GM19240 (cell line): ENCODE data around the gene SLC25A42.
A peak's percentile ranks its signal among the peaks of the same experiment; 100 is the strongest.
"Not testable (repeated sequence)": the region's sequence is repeated elsewhere in the genome, so short reads cannot be mapped to it uniquely, and the experiment has no call there.

Source experiments
- DNase-seq: peaks from one replicate; pipeline ENCODE4 v3.0.0; 2011; ENCODE audit warnings: low spot score; ENCODE audit not compliant: insufficient read length

Gene SLC25A42

DNA sequence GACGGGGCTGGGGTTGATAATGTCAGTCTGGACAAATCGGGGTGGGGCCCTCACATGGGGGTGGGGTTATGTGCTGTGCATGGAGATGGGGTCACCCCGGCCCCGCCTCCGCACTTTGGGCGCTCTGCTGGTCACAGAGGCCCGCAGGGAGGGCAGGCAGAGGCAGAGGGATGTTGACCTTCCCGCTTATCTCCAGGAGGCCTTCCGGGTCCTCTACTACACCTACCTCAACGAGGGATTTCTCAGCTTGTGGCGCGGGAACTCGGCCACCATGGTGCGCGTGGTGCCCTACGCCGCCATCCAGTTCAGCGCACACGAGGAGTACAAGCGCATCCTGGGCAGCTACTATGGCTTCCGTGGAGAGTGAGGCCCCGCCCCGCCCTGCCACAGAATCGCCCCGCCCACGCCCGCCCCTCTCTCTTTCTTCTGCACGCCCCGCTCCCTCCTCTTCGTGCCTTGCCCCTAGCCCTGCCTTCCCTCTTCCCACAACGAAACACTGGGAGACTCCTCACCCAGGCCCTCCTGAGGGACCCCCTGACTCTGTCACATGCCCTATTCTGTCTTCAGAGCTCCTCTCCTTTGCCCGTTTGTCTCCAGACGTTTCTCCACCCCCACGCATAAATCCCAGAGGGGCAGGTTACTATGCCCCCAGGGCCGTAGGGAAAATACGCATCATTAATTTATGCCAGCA lies 41.7 kb downstream of the SLC25A42 start:
- DNase-seq = no peak

DNA sequence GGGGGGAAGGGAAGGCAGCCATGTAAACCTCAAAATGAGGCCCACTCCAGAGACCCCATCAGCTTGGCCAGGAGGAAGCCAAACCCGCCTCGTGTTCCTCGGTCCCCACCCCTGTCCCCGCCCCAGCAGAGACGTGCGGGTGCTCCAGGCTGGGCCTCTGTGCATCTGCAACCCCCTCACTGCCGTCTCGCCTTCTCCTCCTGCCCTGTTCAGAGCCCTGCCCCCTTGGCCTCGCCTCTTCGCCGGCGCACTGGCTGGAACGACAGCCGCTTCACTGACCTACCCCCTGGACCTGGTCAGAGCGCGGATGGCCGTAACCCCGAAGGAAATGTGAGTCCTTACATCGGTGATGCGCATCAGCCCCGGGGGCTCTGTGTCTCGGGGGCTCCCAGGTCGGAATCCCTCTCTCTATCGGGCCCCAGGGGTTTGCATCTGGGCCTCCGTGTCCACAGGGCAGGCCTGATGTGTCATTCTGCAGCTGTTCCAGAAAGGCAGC lies 42.3 kb downstream of the SLC25A42 start:
- no peak for DNase-seq

DNA sequence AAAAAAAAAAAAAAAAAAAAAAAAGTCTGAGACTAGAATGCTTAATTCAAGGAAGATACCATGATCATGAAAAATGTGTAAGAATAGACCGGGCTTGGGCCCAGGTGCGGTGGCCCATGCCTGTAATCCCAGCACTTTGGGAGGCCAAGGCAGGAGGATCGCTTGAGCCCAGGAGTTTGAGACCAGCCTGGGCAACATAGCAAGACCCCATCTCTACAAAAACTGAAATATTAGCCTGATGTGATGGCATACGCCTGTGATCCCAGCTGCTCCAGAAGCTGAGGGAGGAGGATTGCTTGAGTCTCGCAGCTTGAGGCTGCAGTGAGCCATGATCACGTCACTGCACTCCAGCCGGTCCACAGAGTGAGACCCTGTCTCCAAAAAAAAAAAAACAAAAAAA lies 43.1 kb downstream of the SLC25A42 start:
- not testable (repeated sequence) for DNase-seq

DNA sequence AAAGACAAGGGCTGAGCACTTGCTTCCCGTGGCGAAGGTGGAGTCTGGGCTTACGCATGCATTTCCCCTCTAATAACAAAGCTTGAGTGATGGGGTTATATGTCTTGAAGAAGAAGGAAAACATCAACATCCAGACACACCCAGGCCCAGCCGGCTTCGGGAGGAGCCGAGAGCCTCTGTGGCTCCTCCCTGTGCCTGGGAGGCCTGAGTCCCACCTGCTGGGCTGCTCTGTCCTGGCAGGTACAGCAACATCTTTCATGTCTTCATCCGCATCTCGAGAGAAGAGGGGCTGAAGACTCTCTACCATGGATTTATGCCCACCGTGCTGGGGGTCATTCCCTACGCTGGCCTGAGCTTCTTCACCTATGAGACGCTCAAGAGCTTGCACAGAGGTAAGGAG lies 43.9 kb downstream of the SLC25A42 start:
- no peak for DNase-seq

DNA sequence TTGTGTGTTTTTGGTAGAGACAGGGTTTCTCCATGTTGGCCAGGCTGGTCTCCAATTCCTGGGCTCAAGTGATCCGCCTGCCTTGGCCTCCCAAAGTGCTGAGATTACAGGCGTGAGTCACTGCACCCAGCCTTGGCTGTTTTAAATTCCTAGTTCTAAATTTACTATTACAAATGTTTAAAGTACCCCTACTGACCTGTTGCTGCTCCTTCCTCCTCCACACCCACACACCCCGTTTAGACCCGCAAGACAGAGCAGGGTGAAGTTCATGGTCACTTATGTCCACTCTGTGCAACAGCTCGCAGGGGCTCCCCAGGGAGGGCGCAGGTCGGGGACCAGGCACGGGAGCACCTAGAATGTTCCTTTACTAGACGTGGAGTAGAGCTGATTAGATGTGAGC lies 45.8 kb downstream of the SLC25A42 start:
- DNase-seq = no peak

DNA sequence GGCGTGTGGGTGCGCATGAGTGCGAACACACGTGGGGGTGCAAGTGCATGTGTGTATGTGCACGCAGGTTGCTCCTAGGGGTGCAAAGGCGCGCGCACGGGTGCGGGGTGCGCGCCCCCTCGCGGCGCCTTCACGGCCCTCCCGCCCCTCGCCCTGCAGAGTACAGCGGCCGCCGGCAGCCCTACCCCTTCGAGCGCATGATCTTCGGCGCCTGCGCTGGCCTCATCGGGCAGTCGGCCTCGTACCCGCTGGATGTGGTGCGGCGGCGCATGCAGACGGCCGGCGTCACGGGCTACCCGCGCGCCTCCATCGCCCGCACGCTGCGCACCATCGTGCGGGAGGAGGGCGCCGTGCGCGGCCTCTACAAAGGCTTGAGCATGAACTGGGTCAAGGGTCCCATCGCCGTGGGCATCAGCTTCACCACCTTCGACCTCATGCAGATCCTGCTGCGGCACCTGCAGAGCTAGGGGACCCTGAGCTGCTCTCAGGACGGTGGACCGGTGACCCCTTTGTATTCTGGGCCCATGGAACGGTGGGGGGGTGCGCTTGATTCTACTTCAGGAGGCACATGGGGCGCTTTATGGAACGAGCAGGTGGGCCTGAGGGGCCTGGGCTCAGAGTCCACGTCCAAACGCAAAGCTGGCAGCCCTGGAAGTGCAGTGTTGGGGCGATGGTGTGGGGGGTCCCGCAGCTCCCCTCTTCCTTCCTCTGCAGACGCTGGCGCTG lies 46.8 kb downstream of the SLC25A42 start:
- no peak for DNase-seq

DNA sequence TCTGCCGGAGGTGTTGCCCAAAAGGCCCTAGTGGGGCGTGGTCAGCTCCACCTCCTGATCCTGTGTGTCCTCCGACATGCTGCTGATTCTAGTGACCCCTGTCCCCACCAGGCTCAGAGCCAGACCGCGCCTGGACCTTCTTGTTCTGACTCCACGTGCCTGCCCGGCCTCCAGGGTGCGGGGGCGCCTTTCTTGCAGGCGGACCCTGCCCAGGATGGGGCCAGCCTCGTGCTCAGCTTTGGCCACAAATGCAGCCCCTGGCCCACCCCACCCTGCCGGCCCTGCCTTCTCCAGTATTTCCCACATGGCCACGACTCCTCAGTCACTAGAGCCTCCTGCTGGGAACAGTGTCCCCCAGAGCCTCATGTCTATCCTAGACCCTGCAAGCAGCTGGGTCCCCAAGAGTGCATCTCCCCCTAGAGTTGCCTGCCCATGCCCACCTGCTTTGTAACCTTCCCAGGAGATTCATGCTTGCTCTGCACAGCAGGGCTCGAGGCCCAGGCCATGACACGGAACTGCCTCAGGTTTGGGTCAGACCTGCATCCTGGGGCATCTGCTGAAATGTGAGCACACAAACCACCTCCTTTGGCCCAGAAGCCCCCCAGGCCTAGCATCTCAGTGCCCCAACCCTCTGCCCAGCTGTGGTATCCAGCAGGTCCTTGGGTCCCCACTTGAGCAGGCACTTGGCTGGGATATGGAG lies 47.5 kb downstream of the SLC25A42 start:
- no peak for DNase-seq

DNA sequence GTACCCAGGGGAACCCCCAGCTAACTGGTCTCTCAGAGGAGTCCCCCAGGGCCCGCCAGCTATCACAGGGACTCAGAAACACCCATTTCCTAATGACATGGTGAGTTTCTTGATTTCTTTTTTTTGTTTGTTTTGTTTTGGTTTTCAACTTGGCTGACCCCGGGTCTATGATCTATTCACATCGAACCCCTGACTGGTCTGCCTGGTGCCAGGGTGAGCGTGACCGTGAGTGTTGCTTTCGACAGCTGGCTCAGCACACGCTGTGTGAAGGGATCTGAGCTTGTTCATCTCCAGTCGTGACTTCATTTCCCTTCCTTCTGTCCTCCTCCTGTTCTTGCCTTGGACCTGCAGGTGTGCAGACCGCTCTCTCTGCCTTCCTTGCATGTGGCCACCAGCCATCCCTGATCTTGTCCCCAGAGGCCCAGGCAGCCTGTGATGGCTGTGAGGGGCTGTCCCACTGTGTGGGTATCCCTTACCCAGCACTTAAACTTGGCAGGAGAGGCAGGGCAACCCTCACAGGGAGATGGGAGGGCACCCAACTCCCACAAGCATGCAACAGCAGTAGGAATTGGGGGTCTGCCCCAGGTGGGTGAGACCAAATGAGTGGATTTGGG lies 48.3 kb downstream of the SLC25A42 start:
- DNase-seq = no peak

DNA sequence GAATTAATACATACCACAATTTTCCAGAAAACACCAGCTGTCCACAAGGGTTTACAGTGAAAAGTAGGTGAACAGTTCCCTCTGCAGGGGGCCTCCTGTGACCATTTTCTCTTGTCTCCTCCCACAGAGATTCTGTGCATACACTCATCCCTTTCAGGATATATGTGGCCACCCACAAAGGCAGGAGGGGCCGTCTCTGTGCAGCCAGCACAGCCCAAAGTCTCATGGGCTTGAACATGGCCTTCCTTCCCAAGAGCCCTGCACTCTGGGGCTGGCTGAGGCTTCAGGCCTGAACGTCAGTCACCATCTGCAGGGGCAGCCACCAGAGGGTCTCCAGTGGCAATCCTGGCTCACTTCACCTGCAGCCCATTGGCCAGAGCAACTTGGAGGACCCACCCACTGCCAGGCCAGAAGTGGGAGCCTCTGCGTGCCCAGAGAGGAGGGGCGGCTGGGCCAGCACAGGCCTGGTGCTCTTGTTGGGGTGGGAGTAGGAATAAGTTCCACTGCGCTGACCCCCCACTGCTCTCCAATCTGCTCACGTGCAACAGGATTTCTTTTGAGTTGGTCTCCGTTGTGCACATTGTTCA lies 49.3 kb downstream of the SLC25A42 start:
- DNase-seq = no peak

DNA sequence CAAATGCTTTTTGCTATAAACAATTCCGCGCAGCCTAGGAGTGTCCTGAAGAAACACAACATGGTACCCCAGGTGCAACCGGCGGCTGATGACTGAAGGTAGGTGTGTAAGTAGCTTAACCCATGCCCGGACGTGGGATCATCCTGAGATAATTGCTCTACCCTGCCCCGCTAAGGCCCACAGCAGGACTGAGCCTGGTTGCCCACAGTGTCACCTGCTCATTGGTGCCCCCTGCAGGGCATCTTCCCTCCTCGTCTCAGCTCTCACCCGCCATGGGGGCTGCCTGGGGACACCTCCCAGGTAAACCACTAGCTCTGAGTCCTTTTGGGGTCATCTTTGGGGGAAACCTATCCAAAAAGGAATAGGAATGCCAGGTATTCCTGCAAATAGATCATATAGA lies 52.2 kb downstream of the SLC25A42 start:
- DNase-seq = peak; percentile 53

DNA sequence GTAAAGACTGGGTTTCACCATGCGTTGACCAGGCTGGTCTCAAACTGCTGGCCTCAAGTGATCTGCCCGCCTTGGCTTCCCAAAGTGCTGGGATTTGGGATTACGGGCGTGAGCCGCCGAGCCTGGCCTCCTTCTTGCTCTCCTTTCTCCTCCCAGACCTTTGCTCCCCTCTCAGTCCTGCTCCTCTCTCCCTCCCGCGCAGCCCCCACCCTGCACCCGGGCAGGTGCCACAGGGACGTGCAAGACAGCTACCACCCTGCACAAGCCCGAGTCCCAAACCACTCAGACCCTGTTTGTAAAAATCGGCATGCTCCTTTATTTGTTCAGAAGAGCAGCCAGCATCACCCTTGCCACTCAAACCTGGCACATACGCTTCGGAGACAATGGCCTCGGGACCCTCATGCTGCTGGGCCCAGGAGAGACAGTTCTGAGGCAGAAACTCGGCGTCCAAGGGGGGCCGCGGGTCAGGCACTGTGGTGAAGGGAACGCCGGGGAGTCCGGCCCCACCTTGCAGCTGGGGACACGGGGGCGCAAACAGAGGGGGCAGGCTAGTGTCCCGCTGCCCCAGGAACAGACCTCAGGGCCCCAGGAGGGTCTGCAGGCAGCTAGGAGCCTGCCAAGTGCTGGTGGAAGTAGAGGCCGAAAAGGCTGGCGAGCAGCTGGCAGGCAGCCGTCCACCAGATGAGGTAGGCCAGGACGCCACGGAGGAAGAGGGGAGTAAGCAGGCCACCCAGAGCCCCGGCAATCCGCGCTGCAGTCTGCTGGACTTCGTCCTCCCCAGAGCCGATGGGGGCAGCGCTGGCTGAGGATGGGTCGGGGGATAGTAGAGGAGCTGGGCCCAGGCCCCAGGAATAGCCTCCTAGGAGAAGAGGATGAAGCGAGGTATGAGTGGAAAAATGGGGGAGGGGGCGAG lies 55.8 kb downstream of the SLC25A42 start:
- DNase-seq = no peak

DNA sequence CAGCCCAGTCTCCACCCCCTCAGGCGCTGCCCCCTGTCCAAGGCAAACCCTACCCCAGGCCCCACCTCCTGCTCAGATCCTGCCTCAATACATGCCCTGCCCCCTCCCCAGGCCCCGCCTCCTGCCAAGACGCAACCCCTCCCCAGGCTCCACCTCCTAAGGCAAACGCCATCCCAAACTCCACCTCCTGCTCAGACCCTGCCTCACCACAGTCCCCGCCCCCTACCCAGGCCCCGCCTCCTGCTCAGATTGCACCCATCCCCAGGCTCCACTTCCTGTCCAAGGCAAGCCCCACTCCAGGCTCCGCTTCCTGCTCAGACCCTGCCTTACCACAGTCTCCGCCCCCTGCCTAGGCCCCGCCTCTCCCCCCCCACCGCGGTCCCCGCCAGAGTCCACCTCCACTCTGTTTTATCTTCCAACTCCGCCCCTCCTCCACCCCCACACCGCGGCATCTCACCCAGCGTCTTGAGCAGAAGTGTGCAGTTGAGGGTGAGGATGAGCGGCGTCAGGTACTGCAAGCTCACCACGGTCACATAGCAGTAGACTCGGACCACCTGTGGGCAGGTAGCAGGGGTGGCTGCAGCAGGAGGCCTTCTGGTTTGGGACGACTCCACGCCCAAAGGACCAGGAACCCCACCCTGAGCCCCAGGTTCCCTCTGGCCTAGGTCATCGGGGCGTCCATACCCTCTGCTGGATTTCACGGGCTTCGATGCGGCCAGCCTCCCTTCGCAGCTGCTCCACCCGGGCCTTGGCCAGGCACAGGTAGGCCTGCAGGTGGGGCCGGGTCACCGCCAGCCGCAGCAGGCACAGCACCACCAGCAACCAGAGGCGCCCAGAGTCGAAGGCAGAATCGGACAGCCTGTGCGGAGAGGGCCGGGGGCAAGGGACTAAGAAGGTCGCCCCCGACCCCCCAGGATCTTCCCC lies 56.8 kb downstream of the SLC25A42 start:
- no peak for DNase-seq

DNA sequence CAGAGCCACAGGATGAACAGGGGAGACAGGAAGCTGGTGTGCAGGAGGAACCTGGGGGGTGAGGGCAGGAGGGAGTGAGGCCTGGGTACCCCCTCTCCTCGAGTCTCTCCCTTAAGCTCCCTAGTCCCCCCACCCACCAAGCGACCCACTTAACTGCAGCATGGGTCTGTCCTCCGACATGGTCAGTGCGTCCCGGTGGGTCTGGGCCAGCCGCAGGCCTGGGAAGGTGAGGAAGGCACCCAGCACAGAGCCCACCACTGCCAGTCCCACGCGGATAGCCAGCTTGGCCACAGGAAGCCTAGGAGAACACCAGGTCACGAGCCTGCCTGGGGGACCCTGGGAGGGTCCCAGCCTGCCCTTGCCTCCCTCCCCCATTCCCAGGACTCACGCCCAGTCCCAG lies 57.6 kb downstream of the SLC25A42 start:
- no peak for DNase-seq

DNA sequence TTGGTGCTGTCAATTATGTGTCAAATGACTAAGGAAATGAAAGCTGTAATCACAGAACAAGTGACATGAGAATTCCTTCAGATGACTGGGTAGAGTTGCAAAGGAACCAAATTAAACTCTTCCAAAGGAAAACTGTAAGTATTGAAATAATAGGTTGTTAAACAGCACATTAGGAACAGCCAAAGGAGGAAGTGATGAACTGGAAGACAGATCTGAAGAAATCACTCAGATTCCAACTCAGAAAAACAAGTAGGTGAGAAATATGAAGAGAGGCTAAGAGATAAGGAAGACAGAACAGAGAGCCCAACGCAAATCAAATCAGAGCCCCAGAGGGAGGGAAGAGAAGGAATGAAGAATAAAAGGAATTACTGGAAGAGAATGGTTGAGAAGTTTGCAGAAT lies 59.1 kb downstream of the SLC25A42 start:
- DNase-seq = no peak

DNA sequence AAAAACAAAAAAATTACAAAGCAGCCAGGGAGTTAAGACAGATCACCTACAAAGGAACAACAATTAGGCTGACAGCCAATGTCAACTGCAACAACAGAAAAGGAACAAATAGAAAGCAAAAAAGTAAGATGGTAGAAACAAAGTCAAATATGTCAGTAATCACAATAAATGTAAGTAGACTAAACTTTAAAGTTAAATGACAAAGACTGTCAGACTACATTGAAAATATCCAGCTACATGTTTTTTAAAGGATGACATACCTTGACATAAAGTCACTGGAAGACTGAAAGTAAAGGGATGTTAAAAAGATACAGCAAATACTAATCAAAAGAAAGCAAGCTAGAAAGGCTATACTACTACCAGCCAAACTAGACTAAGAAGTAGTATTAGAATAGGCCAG lies 59.6 kb downstream of the SLC25A42 start:
- DNase-seq = no peak

DNA sequence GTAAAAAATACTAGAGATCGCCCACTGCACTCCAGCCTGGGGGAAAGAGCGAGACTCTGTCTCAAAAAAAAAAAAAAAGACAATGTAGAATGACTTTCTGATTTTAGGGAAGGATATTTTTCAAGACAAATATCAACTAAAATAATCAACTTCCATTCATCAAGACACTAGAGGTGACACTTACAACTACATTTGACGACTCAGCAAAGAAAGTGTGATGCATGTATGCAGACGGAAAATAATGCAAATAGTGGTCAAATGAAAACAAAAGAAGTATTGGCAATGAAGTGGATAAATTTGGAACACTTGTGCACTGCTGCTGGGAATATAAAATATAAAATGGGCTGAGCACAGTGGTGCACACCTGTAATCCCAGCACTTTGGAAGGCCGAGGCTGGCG lies 62.3 kb downstream of the SLC25A42 start:
- no peak for DNase-seq

DNA sequence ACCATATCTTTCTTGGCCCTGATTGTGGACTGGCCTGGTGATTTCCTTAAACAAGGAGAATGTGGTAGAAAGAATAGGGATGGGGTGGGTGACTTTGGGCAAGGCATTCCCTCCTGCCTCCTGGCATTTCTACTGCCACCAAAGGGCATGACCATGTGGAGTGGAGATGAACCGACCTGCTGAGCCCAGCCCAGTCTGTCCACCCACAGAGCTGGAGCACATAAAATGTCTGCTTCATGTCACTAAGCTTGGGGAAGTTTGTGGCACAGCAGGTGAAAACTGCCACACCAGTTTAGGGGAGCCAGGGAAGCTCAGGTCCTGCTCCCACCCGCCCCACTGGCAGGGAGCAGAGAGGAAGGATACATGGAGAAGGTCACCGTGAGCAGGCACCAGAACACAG lies 68.2 kb downstream of the SLC25A42 start:
- DNase-seq = no peak

DNA sequence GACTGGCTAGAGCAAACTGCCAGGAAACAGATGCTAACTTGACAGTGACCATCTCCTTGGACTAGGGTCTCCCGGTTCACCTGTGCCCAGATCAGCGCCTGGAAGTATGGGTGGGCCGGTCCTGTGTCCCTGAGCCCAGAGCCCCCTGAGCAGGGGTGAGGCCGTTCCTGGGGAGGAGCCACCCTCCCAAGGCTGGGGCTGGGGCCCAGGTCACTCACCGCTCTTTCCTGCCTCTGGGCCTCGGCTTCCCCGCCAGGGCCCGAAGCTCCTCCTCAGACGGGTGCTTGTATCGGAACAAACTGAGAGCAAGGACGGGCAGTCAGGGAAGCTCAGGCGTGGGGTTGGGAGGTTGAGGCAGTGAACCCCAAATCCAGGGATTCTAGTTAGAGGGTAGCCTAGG lies 69.1 kb downstream of the SLC25A42 start:
- DNase-seq = no peak

DNA sequence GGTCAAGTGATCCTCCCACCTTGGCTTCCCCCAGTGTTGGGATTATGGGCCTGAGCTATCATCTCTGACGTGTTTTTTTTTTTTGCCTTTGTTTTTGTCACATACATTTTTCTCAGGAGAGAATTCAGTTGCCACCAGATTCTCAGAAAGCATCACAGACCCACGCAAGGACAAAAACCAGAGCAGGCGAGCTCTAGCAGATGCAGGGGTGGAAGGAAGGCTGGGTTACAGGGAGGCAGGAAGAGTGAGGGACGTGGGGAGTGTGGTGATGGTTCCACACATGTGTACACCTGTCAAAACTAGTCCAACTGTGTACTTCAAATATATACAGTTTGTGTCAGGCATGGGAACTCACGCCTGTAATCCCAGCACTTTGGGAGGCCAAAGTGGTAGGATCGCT lies 70.2 kb downstream of the SLC25A42 start:
- no peak for DNase-seq
